HFFc6 (cell line): ENCODE data around the gene HSBP1L1. TPM values are rescaled to one million over a fixed set of nuclear protein-coding genes. Genes with fewer than 3 reads are reported as not detected.

ENCODE experiments used
- DNase-seq: peaks from one replicate; pipeline ENCODE4 v3.0.0-alpha.2; 2018
- H3K27ac Mint-ChIP-seq: 2 replicates; pipeline ENCODE4 v1.8.0; 2020; ENCODE audit warnings: mild to moderate bottlenecking, mixed read lengths
- H3K27me3 Mint-ChIP-seq: 2 replicates; pipeline ENCODE4 v1.8.0; 2021; ENCODE audit warnings: mild to moderate bottlenecking, moderate library complexity, mixed read lengths; ENCODE audit not compliant: insufficient read depth
- H3K36me3 Mint-ChIP-seq: 2 replicates; pipeline ENCODE4 v1.8.0; 2021; ENCODE audit warnings: low read depth, mixed read lengths
- H3K4me1 Mint-ChIP-seq: 2 replicates; pipeline ENCODE4 v1.8.0; 2020; ENCODE audit warnings: low read depth, mixed read lengths
- H3K4me3 Mint-ChIP-seq: 2 replicates; pipeline ENCODE4 v1.8.0; 2020; ENCODE audit warnings: mild to moderate bottlenecking, moderate library complexity, mixed read lengths
- H3K9me3 Mint-ChIP-seq: 2 replicates; pipeline ENCODE4 v1.8.0; 2020; ENCODE audit warnings: mild to moderate bottlenecking, mixed read lengths
- CTCF ChIP-seq: fragments of 200-600 bp; sonication (generic); IDR thresholded peaks from 2 replicates; pipeline ENCODE4 v1.5.0; 2021; ENCODE audit warnings: antibody characterized with exemption, mild to moderate bottlenecking
- total RNA-seq, 6 experiments: library from RNA; stranded (reverse); fragmentation: NEBNext Ultra II Directional; extraction: Animal tissue kit (Norgen Biotek cat#: 25700); gene quantifications; 2 replicates in 1 of 6; 3 replicates in 5 of 6; pipeline ENCODE4 v1.2.3, GENCODE V29; 2021

Gene HSBP1L1
- total RNA-seq, 6 experiments from 2014 or later: 20.7 to 25.6 (median 21.6) TPM

- no peak for DNase-seq
- Mint-ChIP-seq H3K4me1 (peaks cover 33% of the 10 kb centered on the region), H3K27ac (no peak overlapping the region), H3K9me3 (no peaks in the 10 kb centered on the region), H3K36me3 (peaks cover 33% of the 10 kb centered on the region), H3K4me3 (no peak overlapping the region), H3K27me3 (no peaks in the 10 kb centered on the region; the same call in 1 of the 2 replicates)
- TF ChIP-seq CTCF: no peak
Measured at GRCh38 chr18:79980585-79980984, 16.1 kb downstream of the HSBP1L1 start.

GRCh38 chr18:79982736-79983135 lies 18.3 kb downstream of the HSBP1L1 start:
- peaks cover 45% of the 10 kb centered on the region for H3K4me1 Mint-ChIP-seq
- no peak overlapping the region for H3K4me3 Mint-ChIP-seq
- H3K27me3 Mint-ChIP-seq: no peaks in the 10 kb centered on the region; the same call in 1 of the 2 replicates
- peaks cover 28% of the 10 kb centered on the region for H3K36me3 Mint-ChIP-seq
- no peak for TF ChIP-seq CTCF
- H3K27ac Mint-ChIP-seq: no peak overlapping the region; the same call in 1 of the 2 replicates
- peak; percentile 16 for DNase-seq
- H3K9me3 Mint-ChIP-seq: no peaks in the 10 kb centered on the region

DNA sequence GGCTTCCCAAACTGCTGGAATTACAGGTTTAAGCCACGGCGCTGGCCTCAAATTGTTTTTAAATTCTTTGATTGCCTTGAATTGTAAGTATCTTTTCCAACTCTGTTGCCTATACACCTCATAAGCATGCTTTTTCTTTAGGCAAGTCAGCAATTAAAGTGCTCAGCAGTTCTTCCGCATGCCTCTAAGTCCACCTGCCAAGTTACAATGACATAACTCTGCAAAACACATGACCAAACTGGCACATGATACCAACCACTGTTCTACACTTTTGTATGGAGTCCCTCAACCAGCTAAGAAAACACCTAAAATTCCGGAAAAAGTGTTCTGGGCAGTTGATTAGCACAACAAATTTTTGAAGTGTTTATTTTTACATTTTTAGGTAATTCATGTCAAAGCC lies 18.8 kb downstream of the HSBP1L1 start:
- peaks cover 23% of the 10 kb centered on the region for H3K36me3 Mint-ChIP-seq
- H3K27me3 Mint-ChIP-seq: no peaks in the 10 kb centered on the region; the same call in 1 of the 2 replicates
- no peak overlapping the region for H3K27ac Mint-ChIP-seq
- no peak for DNase-seq
- no peaks in the 10 kb centered on the region for H3K9me3 Mint-ChIP-seq
- H3K4me3 Mint-ChIP-seq: no peak overlapping the region
- no peak for TF ChIP-seq CTCF
- peaks cover 45% of the 10 kb centered on the region for H3K4me1 Mint-ChIP-seq

- TF ChIP-seq CTCF: no peak
- DNase-seq: no peak
- H3K4me1 Mint-ChIP-seq: peaks cover 45% of the 10 kb centered on the region
- no peak overlapping the region for H3K27ac Mint-ChIP-seq
- no peaks in the 10 kb centered on the region for H3K9me3 Mint-ChIP-seq
- no peak overlapping the region for H3K4me3 Mint-ChIP-seq
- no peaks in the 10 kb centered on the region; the same call in 1 of the 2 replicates for H3K27me3 Mint-ChIP-seq
- peaks cover 23% of the 10 kb centered on the region for H3K36me3 Mint-ChIP-seq
Measured at GRCh38 chr18:79983793-79984192, 19.4 kb downstream of the HSBP1L1 start.

DNA sequence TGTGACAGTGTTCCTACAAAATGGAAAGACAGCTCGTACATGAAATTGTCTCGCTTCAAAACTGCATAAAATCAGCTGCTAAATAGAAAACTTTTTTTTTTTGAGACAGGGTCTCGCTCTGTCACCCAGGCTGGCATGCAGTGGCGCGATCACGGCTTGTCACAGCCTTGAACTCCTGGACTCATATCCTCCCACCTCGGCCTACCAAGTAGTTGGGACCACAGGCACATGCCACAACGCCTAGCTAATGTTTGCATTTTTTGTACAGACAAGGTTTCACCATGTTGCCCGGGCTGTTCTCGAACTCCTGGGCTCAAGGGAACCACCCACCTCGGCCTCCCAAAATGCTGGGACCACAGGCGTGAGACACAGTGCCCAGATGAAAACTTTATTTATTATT lies 20.7 kb downstream of the HSBP1L1 start:
- Mint-ChIP-seq H3K4me1 (peaks cover 35% of the 10 kb centered on the region), H3K36me3 (peaks cover 16% of the 10 kb centered on the region), H3K27me3 (no peaks in the 10 kb centered on the region; the same call in 1 of the 2 replicates)

More for the DNA sequence above, 20.7 kb downstream of the HSBP1L1 start:
- no peak for TF ChIP-seq CTCF
- DNase-seq: no peak
- Mint-ChIP-seq H3K4me3 (peak overlapping the region; percentile 72; the same call in 1 of the 2 replicates), H3K9me3 (no peaks in the 10 kb centered on the region), H3K27ac (no peak overlapping the region; the same call in 1 of the 2 replicates)
